ENCODE measurements around the gene OCA2. TPM values are rescaled to one million over a fixed set of nuclear protein-coding genes. Genes with fewer than 3 reads are reported as not detected.

Gene OCA2
- polyA plus RNA-seq, 1 experiment = not detected

DNA sequence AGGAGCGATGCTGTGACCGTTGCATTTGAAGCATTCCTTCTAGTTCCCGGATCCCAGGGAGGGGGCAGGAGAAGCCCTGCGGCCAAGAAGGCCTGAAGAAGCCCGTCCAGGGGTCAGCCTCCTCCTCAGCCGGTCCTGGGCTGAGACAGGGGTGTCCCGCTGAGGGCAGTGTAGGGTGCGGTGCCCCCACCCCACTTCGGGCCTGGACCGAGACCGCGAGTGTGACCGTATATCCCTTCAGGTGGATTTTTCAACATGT, 2.8 kb downstream of the OCA2 start:
- peak overlapping the region; percentile 58 for H3K4me3 ChIP-seq (ENCODE audit: low read depth, low read length)
- no peak for DNase-seq (ENCODE audit: low read depth, low spot score)
- ChIA-PET POLR2A (no interaction called here), CTCF (interaction anchor here (2.8 kb wide), 1 partner anchor 11 kb away, joined by 7 read pairs; no protein-coding TSS in a partner anchor)
- H3K9me3 ChIP-seq (ENCODE audit: control insufficient read depth, insufficient read depth, low read length) = peaks cover 3% of the 10 kb centered on the region; the same call in 1 of the 2 replicates
- TF ChIP-seq, protein P1, sequence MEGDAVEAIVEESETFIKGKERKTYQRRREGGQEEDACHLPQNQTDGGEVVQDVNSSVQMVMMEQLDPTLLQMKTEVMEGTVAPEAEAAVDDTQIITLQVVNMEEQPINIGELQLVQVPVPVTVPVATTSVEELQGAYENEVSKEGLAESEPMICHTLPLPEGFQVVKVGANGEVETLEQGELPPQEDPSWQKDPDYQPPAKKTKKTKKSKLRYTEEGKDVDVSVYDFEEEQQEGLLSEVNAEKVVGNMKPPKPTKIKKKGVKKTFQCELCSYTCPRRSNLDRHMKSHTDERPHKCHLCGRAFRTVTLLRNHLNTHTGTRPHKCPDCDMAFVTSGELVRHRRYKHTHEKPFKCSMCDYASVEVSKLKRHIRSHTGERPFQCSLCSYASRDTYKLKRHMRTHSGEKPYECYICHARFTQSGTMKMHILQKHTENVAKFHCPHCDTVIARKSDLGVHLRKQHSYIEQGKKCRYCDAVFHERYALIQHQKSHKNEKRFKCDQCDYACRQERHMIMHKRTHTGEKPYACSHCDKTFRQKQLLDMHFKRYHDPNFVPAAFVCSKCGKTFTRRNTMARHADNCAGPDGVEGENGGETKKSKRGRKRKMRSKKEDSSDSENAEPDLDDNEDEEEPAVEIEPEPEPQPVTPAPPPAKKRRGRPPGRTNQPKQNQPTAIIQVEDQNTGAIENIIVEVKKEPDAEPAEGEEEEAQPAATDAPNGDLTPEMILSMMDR (IDR thresholded peaks at IDR 0.05; ENCODE audit: low read depth, low read length) = no peak
- no peak overlapping the region for H3K27ac ChIP-seq (ENCODE audit: low read depth, low read length)
- H3K27me3 ChIP-seq (ENCODE audit: control insufficient read depth, insufficient read depth, low read length) = peaks cover 54% of the 10 kb centered on the region

DNA sequence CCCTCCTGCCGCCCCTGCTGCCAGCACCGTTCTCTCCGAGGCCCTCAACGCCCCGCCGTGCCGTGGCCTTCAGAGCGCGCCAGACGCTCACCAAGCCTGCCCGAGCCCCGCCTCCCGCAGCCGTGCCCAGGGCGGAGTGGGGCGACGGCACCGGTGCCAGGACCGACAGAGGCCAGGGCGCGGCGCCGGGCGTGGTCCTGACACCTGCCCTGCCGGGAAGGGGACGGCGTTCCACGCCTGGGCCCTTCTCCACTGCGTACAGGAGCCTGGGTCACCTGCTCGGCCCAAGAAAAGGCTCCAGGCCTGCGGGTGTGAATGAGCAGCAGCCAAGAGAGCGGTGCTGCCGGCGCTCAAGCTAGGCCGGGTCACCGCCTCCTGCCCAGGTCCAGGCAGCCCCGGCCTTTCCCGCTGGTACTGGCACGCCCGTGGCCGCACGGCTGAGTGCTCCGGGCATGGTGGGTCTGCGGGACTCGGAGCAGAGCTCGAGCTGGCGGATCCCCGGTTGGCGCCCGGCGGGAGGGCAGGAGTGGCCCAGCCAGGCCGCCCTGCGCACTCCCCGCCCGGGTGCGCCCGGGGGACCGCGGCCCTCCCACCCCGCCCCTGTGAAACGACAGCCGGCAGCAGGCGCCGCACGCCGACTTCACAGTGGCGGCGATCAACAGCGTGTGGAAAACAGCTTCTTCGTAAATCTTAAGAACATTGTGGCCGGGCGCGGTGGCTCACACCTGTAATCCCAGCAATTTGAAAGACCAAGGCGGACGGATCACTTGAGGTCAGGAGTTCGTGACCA, 4.2 kb downstream of the OCA2 start:
- no peak overlapping the region for H3K4me3 ChIP-seq (ENCODE audit: low read depth, low read length)
- TF ChIP-seq, protein P1 (IDR thresholded peaks at IDR 0.05; ENCODE audit: low read depth, low read length) = no peak
- H3K27ac ChIP-seq (ENCODE audit: low read depth, low read length) = no peak overlapping the region
- ChIA-PET CTCF (interaction anchor here (1.0 to 2.8 kb wide), 2 partner anchors 9 to 25 kb away, joined by 3 to 7 read pairs; no protein-coding TSS in a partner anchor), POLR2A (no interaction called here)
- no peak for DNase-seq (ENCODE audit: low read depth, low spot score)
- H3K9me3 ChIP-seq (ENCODE audit: control insufficient read depth, insufficient read depth, low read length) = peaks cover 3% of the 10 kb centered on the region; the same call in 1 of the 2 replicates
- peaks cover 41% of the 10 kb centered on the region for H3K27me3 ChIP-seq (ENCODE audit: control insufficient read depth, insufficient read depth, low read length)

DNA sequence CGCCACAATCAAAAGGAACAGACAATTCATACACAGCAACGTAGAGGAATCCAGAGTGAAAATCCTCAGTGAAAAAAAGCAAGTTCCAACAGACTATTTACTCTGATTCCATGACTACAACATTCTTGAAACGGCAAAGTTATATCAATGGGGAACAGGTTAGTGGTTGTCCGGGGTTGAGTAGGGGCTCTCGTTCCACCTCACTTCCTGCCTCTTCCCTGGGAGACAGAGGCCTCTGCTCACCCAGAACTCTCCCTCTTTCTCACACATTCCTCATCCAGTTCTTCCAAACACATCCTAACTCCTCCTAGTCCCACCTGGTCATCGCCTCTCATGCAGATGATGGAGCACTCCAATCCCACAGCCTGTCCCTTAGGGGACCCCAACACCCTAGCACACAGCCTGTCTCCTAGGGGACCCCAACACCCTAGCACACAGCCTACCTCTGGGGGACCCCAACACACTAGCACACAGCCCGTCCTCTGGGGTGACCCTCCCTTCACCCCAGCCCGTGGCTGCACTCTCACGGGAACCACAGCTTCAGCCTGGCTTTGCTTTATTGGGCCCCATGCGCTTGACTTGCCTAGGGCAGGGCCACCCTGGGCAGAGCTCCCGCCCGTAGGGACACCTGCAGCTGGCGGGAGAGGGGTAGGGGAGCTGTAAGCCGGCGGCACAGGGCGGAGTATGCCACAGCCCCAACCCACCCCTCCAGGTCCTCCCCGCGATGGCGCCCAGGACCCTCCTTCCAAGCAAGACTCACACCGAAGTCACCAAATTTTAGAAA, 5.2 kb downstream of the OCA2 start:
- no peak for DNase-seq (ENCODE audit: low read depth, low spot score)
- POLR2A ChIA-PET = no interaction called here
- CTCF ChIA-PET = interaction anchor here (1.2 to 1.3 kb wide), 2 partner anchors 9 to 30 kb away, joined by 3 to 4 read pairs; no protein-coding TSS in a partner anchor
- TF ChIP-seq, protein P1 (IDR thresholded peaks at IDR 0.05; ENCODE audit: low read depth, low read length) = no peak
- H3K4me3 ChIP-seq (ENCODE audit: low read depth, low read length) = no peak overlapping the region
- peaks cover 35% of the 10 kb centered on the region for H3K27me3 ChIP-seq (ENCODE audit: control insufficient read depth, insufficient read depth, low read length)
- no peak overlapping the region for H3K27ac ChIP-seq (ENCODE audit: low read depth, low read length)
- peaks cover 3% of the 10 kb centered on the region; the same call in 1 of the 2 replicates for H3K9me3 ChIP-seq (ENCODE audit: control insufficient read depth, insufficient read depth, low read length)

DNA sequence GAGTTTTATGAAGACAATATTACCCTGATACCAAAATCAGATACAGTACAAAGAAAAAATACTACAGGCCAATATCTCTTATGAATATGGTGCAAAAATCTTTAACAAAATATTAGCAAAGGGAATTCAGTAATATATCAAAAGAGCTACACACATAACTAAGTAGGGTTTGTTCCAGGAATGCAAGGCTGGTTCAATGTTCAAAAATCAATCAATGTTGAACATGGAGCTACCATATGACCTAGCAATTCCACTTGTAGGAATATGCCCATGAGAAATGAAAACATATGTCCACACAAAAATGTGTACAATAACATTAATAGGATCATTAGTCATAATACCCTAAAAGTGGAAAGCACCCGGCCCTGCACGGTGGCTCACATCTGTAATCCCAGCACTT, 7.8 kb downstream of the OCA2 start:
- peaks cover 11% of the 10 kb centered on the region for H3K27me3 ChIP-seq (ENCODE audit: control insufficient read depth, insufficient read depth, low read length)
- no peak overlapping the region for H3K27ac ChIP-seq (ENCODE audit: low read depth, low read length)
- no peak overlapping the region for H3K4me3 ChIP-seq (ENCODE audit: low read depth, low read length)
- TF ChIP-seq, protein P1 (IDR thresholded peaks at IDR 0.05; ENCODE audit: low read depth, low read length) = no peak
- ChIA-PET POLR2A (no interaction called here), CTCF (interaction anchor here (0.9 kb wide), 1 partner anchor 33 kb away, joined by 3 read pairs; no protein-coding TSS in a partner anchor)
- DNase-seq (ENCODE audit: low read depth, low spot score) = no peak
- H3K9me3 ChIP-seq (ENCODE audit: control insufficient read depth, insufficient read depth, low read length) = peaks cover 3% of the 10 kb centered on the region; the same call in 1 of the 2 replicates
